Mesothelial cell of epicardium (in vitro differentiated cells): ENCODE results near the gene USP17L5. TPM values are rescaled to one million over a fixed set of nuclear protein-coding genes. Genes with fewer than 3 reads are reported as not detected.
"Not testable (repeated sequence)": the region's sequence is repeated elsewhere in the genome, so short reads cannot be mapped to it uniquely, and the experiment has no call there.

ENCODE experiments used
- DNase-seq, 2 experiments: peaks; one replicate each; pipeline ENCODE4 v3.0.0; 2021; ENCODE audit warnings: low spot score in 2 of 2; ENCODE audit not compliant: unreplicated experiment in 2 of 2
- H3K27ac Mint-ChIP-seq: 2 replicates; pipeline ENCODE4 v1.8.0; 2021; ENCODE audit warnings: mixed read lengths
- H3K27me3 Mint-ChIP-seq: 2 replicates; pipeline ENCODE4 v1.8.0; 2021; ENCODE audit warnings: low read depth, mixed read lengths
- H3K36me3 Mint-ChIP-seq: 2 replicates; pipeline ENCODE4 v1.8.0; 2021; ENCODE audit warnings: mixed read lengths
- H3K4me1 Mint-ChIP-seq: 2 replicates; pipeline ENCODE4 v1.8.0; 2021; ENCODE audit warnings: mixed read lengths
- H3K4me3 Mint-ChIP-seq: 2 replicates; pipeline ENCODE4 v1.8.0; 2021; ENCODE audit warnings: mild to moderate bottlenecking, moderate library complexity, mixed read lengths
- H3K9me3 Mint-ChIP-seq: 2 replicates; pipeline ENCODE4 v1.8.0; 2021; ENCODE audit warnings: mixed read lengths
- total RNA-seq: library from RNA; stranded (reverse); gene quantifications from 3 replicates; pipeline ENCODE4 v1.2.1, GENCODE V29; 2021
- TF ChIP-seq, protein P1 (sequence below): fragments of 200-600 bp; sonication (generic); IDR thresholded peaks from one replicate; pipeline ENCODE4 v1.5.0; 2021; ENCODE audit warnings: antibody characterized with exemption; ENCODE audit not compliant: unreplicated experiment

The USP17L5 gene
- total RNA-seq, 1 donor from 2014 or later: not detected

- TF ChIP-seq, protein P1, sequence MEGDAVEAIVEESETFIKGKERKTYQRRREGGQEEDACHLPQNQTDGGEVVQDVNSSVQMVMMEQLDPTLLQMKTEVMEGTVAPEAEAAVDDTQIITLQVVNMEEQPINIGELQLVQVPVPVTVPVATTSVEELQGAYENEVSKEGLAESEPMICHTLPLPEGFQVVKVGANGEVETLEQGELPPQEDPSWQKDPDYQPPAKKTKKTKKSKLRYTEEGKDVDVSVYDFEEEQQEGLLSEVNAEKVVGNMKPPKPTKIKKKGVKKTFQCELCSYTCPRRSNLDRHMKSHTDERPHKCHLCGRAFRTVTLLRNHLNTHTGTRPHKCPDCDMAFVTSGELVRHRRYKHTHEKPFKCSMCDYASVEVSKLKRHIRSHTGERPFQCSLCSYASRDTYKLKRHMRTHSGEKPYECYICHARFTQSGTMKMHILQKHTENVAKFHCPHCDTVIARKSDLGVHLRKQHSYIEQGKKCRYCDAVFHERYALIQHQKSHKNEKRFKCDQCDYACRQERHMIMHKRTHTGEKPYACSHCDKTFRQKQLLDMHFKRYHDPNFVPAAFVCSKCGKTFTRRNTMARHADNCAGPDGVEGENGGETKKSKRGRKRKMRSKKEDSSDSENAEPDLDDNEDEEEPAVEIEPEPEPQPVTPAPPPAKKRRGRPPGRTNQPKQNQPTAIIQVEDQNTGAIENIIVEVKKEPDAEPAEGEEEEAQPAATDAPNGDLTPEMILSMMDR: peak; percentile 72
- H3K27me3 Mint-ChIP-seq: peaks cover 14% of the 10 kb centered on the region
- H3K36me3 Mint-ChIP-seq, H3K27ac Mint-ChIP-seq, H3K9me3 Mint-ChIP-seq, H3K4me1 Mint-ChIP-seq: not testable (repeated sequence)
- H3K4me3 Mint-ChIP-seq: peak overlapping the region; percentile 55
- peak in 1 of 2 experiments; percentile 64 for DNase-seq
Observed at GRCh38 chr4:9381012-9381534, 41.9 kb downstream of the USP17L5 start.

- H3K27me3 Mint-ChIP-seq: peaks cover 14% of the 10 kb centered on the region
- H3K36me3 Mint-ChIP-seq: no peaks in the 10 kb centered on the region
- H3K4me1 Mint-ChIP-seq: no peaks in the 10 kb centered on the region
- TF ChIP-seq, protein P1: no peak
- no peaks in the 10 kb centered on the region for H3K9me3 Mint-ChIP-seq
- DNase-seq: no peak
- H3K4me3 Mint-ChIP-seq: no peak overlapping the region
- H3K27ac Mint-ChIP-seq: no peak overlapping the region
Observed at GRCh38 chr4:9384126-9384525, 44.9 kb downstream of the USP17L5 start.

DNA sequence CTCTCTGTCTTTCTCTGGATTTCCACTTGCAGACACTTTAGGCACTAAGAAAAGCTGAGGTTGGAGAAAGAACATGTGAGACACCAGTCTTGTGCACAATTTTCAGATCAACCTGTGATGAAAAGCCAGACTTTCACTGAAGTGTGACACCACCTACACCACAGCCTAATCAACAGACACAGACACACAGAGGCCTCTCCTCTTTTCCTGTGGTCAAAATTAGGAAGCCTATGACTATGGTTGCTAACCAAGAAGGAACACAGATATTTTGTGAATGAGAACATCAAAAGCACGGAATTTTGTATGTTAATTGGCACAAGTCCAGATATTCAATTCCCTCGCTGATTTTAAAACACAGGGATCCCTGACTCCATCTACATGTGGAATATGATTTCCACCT, 49.8 kb downstream of the USP17L5 start:
- H3K27me3 Mint-ChIP-seq: peaks cover 13% of the 10 kb centered on the region
- not testable (repeated sequence) for H3K4me1 Mint-ChIP-seq, H3K4me3 Mint-ChIP-seq, H3K27ac Mint-ChIP-seq, H3K9me3 Mint-ChIP-seq, DNase-seq, H3K36me3 Mint-ChIP-seq

Other genes starting within 250 kb of the USP17L5 start
- not detected in 3 replicates for gene FAM90A26, start 169.0 kb upstream of the USP17L5 start, total RNA-seq
- gene USP17L10, start 128.7 kb upstream of the USP17L5 start, total RNA-seq: not detected in 3 replicates
- gene USP17L11, start 124.0 kb upstream of the USP17L5 start, total RNA-seq: 0.14 TPM in 1 of 3 replicates, not detected in the others
- not detected in 3 replicates for gene USP17L12, start 119.3 kb upstream of the USP17L5 start, total RNA-seq
- gene USP17L13, start 114.5 kb upstream of the USP17L5 start, total RNA-seq: not detected in 3 replicates
- 0.16 TPM in 1 of 3 replicates, not detected in the others for gene USP17L15, start 105.0 kb upstream of the USP17L5 start, total RNA-seq
- not detected in 3 replicates for gene USP17L17, start 95.5 kb upstream of the USP17L5 start, total RNA-seq
- not detected in 3 replicates for gene USP17L18, start 90.8 kb upstream of the USP17L5 start, total RNA-seq
- gene USP17L19, start 86.0 kb upstream of the USP17L5 start, total RNA-seq: not detected in 3 replicates
- not detected in 3 replicates for gene USP17L20, start 81.3 kb upstream of the USP17L5 start, total RNA-seq
- gene USP17L21, start 76.5 kb upstream of the USP17L5 start, total RNA-seq: not detected in 3 replicates
- not detected in 3 replicates for gene USP17L22, start 71.8 kb upstream of the USP17L5 start, total RNA-seq
- not detected in 3 replicates for gene USP17L24, start 14.2 kb upstream of the USP17L5 start, total RNA-seq
- gene USP17L25, start 9.5 kb upstream of the USP17L5 start, total RNA-seq: not detected in 3 replicates
- gene USP17L26, start 4.7 kb upstream of the USP17L5 start, total RNA-seq: not detected in 3 replicates
- not detected in 3 replicates for gene USP17L27, start 4.7 kb downstream of the USP17L5 start, total RNA-seq
- gene USP17L28, start 9.5 kb downstream of the USP17L5 start, total RNA-seq: not detected in 3 replicates
- not detected in 3 replicates for gene USP17L29, start 14.2 kb downstream of the USP17L5 start, total RNA-seq
- not detected in 3 replicates for gene USP17L30, start 23.7 kb downstream of the USP17L5 start, total RNA-seq
- gene DEFB131A, start 105.0 kb downstream of the USP17L5 start, total RNA-seq: not detected in 3 replicates